OCI-LY1 (cell line): Measurements from ENCODE around the gene LCOR.

Experiments used
- H2AFZ ChIP-seq: fragments of 200-600 bp; sonication (generic), shearing (Covaris generic); 2 replicates; pipeline ENCODE4 v1.6.0; 2014; ENCODE audit warnings: antibody characterized with exemption, mild to moderate bottlenecking, low read length
- H3F3A ChIP-seq: fragments of 200-600 bp; sonication (generic), shearing (Covaris generic); 2 replicates; pipeline ENCODE4 v1.6.0; 2014; ENCODE audit warnings: mild to moderate bottlenecking, antibody characterized with exemption, low read length, moderate library complexity; ENCODE audit not compliant: insufficient read depth
- H3K27ac ChIP-seq: fragments of 200-600 bp; sonication (generic); 2 replicates; pipeline ENCODE4 v1.5.1; 2014; ENCODE audit warnings: low read length, mixed run types, mild to moderate bottlenecking, low read depth; ENCODE audit not compliant: poor library complexity, severe bottlenecking
- H3K27me3 ChIP-seq: fragments of 200-600 bp; sonication (generic); 2 replicates; pipeline ENCODE4 v1.6.0; 2014; ENCODE audit warnings: antibody characterized with exemption, mild to moderate bottlenecking, low read length, moderate library complexity; ENCODE audit not compliant: insufficient read depth
- H3K36me3 ChIP-seq: fragments of 200-600 bp; sonication (generic); 2 replicates; pipeline ENCODE4 v1.6.1; 2014; ENCODE audit warnings: mild to moderate bottlenecking, antibody characterized with exemption, low read length, moderate library complexity, mixed read lengths; ENCODE audit not compliant: insufficient read depth
- H3K4me1 ChIP-seq: fragments of 200-600 bp; sonication (generic); 2 replicates; pipeline ENCODE4 v1.5.1; 2014; ENCODE audit warnings: mild to moderate bottlenecking, low read length, moderate library complexity; ENCODE audit not compliant: insufficient read depth, severe bottlenecking
- H3K4me2 ChIP-seq: fragments of 200-600 bp; sonication (generic), shearing (Covaris generic); 2 replicates; pipeline ENCODE4 v1.6.1; 2014; ENCODE audit warnings: low read length
- H3K4me3 ChIP-seq: fragments of 200-600 bp; sonication (generic); 2 replicates; pipeline ENCODE4 v1.5.1; 2014; ENCODE audit warnings: low read length, low read depth, mild to moderate bottlenecking, mixed read lengths; ENCODE audit not compliant: poor library complexity, severe bottlenecking
- H3K79me2 ChIP-seq: fragments of 200-600 bp; shearing (Covaris generic); 2 replicates; pipeline ENCODE4 v1.6.1; 2016; ENCODE audit warnings: mixed run types, low read length, mixed read lengths; ENCODE audit not compliant: insufficient read depth
- H3K9ac ChIP-seq: fragments of 200-600 bp; sonication (generic), shearing (Covaris generic); 2 replicates; pipeline ENCODE4 v1.6.1; 2014; ENCODE audit warnings: mild to moderate bottlenecking, low read length, mixed read lengths
- H3K9me2 ChIP-seq: fragments of 200-600 bp; sonication (generic), shearing (Covaris generic); 2 replicates; pipeline ENCODE4 v1.6.1; 2014; ENCODE audit warnings: low read depth, mild to moderate bottlenecking, low read length, mixed read lengths
- H3K9me3 ChIP-seq: fragments of 200-600 bp; shearing (Covaris generic); 2 replicates; pipeline ENCODE4 v1.6.1; 2014; ENCODE audit warnings: low read length, mixed read lengths
- H4K20me1 ChIP-seq: fragments of 200-600 bp; sonication (generic), shearing (Covaris generic); 2 replicates; pipeline ENCODE4 v1.6.0; 2016; ENCODE audit warnings: mild to moderate bottlenecking, low read length; ENCODE audit not compliant: insufficient read depth
- EZH2 ChIP-seq: fragments of 200-600 bp; sonication (generic), shearing (Covaris generic); IDR thresholded peaks from 2 replicates; pipeline ENCODE4 v1.8.0; 2017; ENCODE audit warnings: borderline replicate concordance, mixed run types, mild to moderate bottlenecking, antibody characterized with exemption, low read length, moderate library complexity, mixed read lengths
- TF ChIP-seq, protein P1 (sequence below): fragments of 200-600 bp; sonication (generic), shearing (Covaris generic); IDR thresholded peaks from 2 replicates; pipeline ENCODE4 v1.5.1; 2017; ENCODE audit warnings: mild to moderate bottlenecking, antibody characterized with exemption, low read length, moderate library complexity, mixed read lengths

The LCOR gene

GRCh38 chr10:96858706-96859050 lies 26.6 kb downstream of the LCOR start:
- Histone ChIP-seq H3K79me2 (peaks cover 31% of the 10 kb centered on the region), H3F3A (no peaks in the 10 kb centered on the region), H3K4me2 (no peak overlapping the region), H3K36me3 (no peaks in the 10 kb centered on the region; the same call in 1 of the 2 replicates), H3K9me3 (no peaks in the 10 kb centered on the region), H4K20me1 (no peaks in the 10 kb centered on the region), H3K9me2 (no peaks in the 10 kb centered on the region), H3K27ac (no peak overlapping the region), H3K27me3 (no peaks in the 10 kb centered on the region), H3K4me1 (peaks cover 3% of the 10 kb centered on the region), H2AFZ (no peak overlapping the region), H3K9ac (no peak overlapping the region), H3K4me3 (no peak overlapping the region)
- TF ChIP-seq EZH2, result no peak

- H4K20me1 ChIP-seq, result no peaks in the 10 kb centered on the region
- no peaks in the 10 kb centered on the region for H3K9me3 ChIP-seq
- peaks cover 35% of the 10 kb centered on the region for H3K79me2 ChIP-seq
These were observed 28.7 kb downstream of the LCOR start for GRCh38 chr10:96860631-96861277.

DNA sequence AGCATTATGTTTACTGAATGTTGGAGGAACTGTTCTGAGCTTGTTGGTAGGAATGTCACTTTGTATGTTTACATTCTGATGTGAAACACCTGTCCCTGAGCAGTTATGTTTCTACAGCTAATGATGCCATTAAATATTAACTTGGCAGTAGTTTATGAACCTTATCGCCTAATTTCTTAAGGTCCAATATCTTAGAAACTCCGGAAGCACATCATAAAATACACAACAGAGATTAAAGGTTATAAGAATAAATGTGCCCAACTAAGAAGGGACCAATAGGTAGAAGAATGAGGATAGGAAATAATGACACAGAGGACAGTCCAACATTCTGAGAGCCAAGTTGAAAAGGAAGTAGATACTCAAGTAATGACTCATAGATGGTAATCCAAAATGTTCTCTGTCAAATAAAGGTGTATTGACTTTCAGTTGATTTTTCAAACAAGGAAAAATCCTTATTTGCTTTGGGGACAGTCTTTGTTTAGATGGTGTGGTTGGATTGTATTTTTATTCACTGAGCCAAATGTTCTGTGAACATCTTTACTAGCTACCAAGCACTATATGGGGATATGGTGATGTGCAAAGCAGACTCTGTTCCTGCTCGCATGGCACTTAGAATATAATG lies 31.9 kb downstream of the LCOR start:
- no peaks in the 10 kb centered on the region; the same call in 1 of the 2 replicates for H3K36me3 ChIP-seq
- H3F3A ChIP-seq, result no peaks in the 10 kb centered on the region
- no peak overlapping the region for H3K27ac ChIP-seq
- no peaks in the 10 kb centered on the region for H3K9me2 ChIP-seq
- H3K27me3 ChIP-seq, result no peaks in the 10 kb centered on the region
- H3K9me3 ChIP-seq, result no peaks in the 10 kb centered on the region
- no peak overlapping the region for H3K4me3 ChIP-seq
- H4K20me1 ChIP-seq, result no peaks in the 10 kb centered on the region
- no peaks in the 10 kb centered on the region for H3K4me1 ChIP-seq
- H3K4me2 ChIP-seq, result no peak overlapping the region
- H3K9ac ChIP-seq, result no peak overlapping the region
- peaks cover 27% of the 10 kb centered on the region; the same call in 1 of the 2 replicates for H3K79me2 ChIP-seq
- TF ChIP-seq, protein P1, sequence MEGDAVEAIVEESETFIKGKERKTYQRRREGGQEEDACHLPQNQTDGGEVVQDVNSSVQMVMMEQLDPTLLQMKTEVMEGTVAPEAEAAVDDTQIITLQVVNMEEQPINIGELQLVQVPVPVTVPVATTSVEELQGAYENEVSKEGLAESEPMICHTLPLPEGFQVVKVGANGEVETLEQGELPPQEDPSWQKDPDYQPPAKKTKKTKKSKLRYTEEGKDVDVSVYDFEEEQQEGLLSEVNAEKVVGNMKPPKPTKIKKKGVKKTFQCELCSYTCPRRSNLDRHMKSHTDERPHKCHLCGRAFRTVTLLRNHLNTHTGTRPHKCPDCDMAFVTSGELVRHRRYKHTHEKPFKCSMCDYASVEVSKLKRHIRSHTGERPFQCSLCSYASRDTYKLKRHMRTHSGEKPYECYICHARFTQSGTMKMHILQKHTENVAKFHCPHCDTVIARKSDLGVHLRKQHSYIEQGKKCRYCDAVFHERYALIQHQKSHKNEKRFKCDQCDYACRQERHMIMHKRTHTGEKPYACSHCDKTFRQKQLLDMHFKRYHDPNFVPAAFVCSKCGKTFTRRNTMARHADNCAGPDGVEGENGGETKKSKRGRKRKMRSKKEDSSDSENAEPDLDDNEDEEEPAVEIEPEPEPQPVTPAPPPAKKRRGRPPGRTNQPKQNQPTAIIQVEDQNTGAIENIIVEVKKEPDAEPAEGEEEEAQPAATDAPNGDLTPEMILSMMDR, result no peak
- no peak for TF ChIP-seq EZH2
- no peak overlapping the region for H2AFZ ChIP-seq

More at GRCh38 chr10:96860631-96861277, 28.7 kb downstream of the LCOR start:
- no peak overlapping the region for H3K9ac ChIP-seq
- no peaks in the 10 kb centered on the region for H3K27me3 ChIP-seq
- H3K4me1 ChIP-seq, result peaks cover 3% of the 10 kb centered on the region
- H2AFZ ChIP-seq, result no peak overlapping the region
- H3K9me2 ChIP-seq, result no peaks in the 10 kb centered on the region
- H3K4me2 ChIP-seq, result no peak overlapping the region
- H3F3A ChIP-seq, result no peaks in the 10 kb centered on the region
- H3K36me3 ChIP-seq, result no peaks in the 10 kb centered on the region; the same call in 1 of the 2 replicates
- TF ChIP-seq, protein P1, result no peak
- no peak for TF ChIP-seq EZH2
- no peak overlapping the region for H3K4me3 ChIP-seq
- H3K27ac ChIP-seq, result no peak overlapping the region

GRCh38 chr10:96873086-96873485 lies 41.0 kb downstream of the LCOR start:
- Histone ChIP-seq H3K9ac (no peak overlapping the region), H3K9me3 (no peaks in the 10 kb centered on the region), H3K4me1 (no peaks in the 10 kb centered on the region), H2AFZ (no peak overlapping the region), H3K4me3 (no peak overlapping the region), H3K79me2 (peaks cover 8% of the 10 kb centered on the region; the same call in 1 of the 2 replicates), H3K36me3 (no peaks in the 10 kb centered on the region), H3K27me3 (no peaks in the 10 kb centered on the region), H3F3A (no peaks in the 10 kb centered on the region), H3K4me2 (no peak overlapping the region), H4K20me1 (no peaks in the 10 kb centered on the region), H3K27ac (no peak overlapping the region), H3K9me2 (no peaks in the 10 kb centered on the region)
- TF ChIP-seq, protein P1, result no peak
- no peak for TF ChIP-seq EZH2
